Natural killer cell (primary cell): Measurements from ENCODE around the gene SLC15A3. TPM values are rescaled to one million over a fixed set of nuclear protein-coding genes. Genes with fewer than 3 reads are reported as not detected.

Experiments
- ATAC-seq, 3 donors: fragments of 150-1000 bp in 2 of 3; fragments of 200-7000 bp in 1 of 3; cut with Tn5 transposase; 1 replicate in 1 of 3; 2 replicates in 2 of 3; pipeline ENCODE4 v1.10.0; 2021; ENCODE audit warnings: mild to moderate bottlenecking in 2 of 3, moderate library complexity in 2 of 3
- DNase-seq, 2 donors: peaks; one replicate each; pipeline versions ENCODE4 v3.0.0 to v3.0.0-alpha.2; 2013 to 2021; ENCODE audit warnings: mixed read lengths in 1 of 2
- H3K27ac ChIP-seq: one replicate; pipeline ENCODE4 v1.5.1; 2013; ENCODE audit warnings: mild to moderate bottlenecking, low read length
- H3K27me3 ChIP-seq: one replicate; pipeline ENCODE4 v1.6.1; 2013; ENCODE audit warnings: low read length; ENCODE audit not compliant: control insufficient read depth, insufficient read depth
- H3K36me3 ChIP-seq: one replicate; pipeline ENCODE4 v1.6.1; 2013; ENCODE audit warnings: low read length; ENCODE audit not compliant: control insufficient read depth, insufficient read depth
- H3K4me1 ChIP-seq: one replicate; pipeline ENCODE4 v1.6.1; 2013; ENCODE audit warnings: low read length; ENCODE audit not compliant: control insufficient read depth, insufficient read depth
- H3K4me3 ChIP-seq: one replicate; pipeline ENCODE4 v1.5.1; 2013; ENCODE audit warnings: low read length
- H3K9me3 ChIP-seq: one replicate; pipeline ENCODE4 v1.6.1; 2013; ENCODE audit warnings: low read length; ENCODE audit not compliant: control insufficient read depth, insufficient read depth
- H3K27ac Mint-ChIP-seq, 2 donors: one replicate each; pipeline ENCODE4 v1.8.0; 2022; ENCODE audit warnings: mild to moderate bottlenecking in 2 of 2, mixed read lengths in 2 of 2, moderate library complexity in 1 of 2
- H3K27me3 Mint-ChIP-seq, 2 donors: one replicate each; pipeline ENCODE4 v1.8.0; 2022; ENCODE audit warnings: low read depth in 2 of 2, mixed read lengths in 2 of 2
- H3K36me3 Mint-ChIP-seq: one replicate; pipeline ENCODE4 v1.8.0; 2022; ENCODE audit warnings: mixed read lengths
- H3K4me1 Mint-ChIP-seq, 2 donors: one replicate each; pipeline ENCODE4 v1.8.0; 2022; ENCODE audit warnings: mixed read lengths in 2 of 2
- H3K4me3 Mint-ChIP-seq: one replicate; pipeline ENCODE4 v1.8.0; 2022; ENCODE audit warnings: mild to moderate bottlenecking, moderate library complexity, mixed read lengths
- H3K9me3 Mint-ChIP-seq, 2 donors: one replicate each; pipeline ENCODE4 v1.8.0; 2022; ENCODE audit warnings: mixed read lengths in 2 of 2
- WGBS: methylation state at CpG from one replicate; pipeline ENCODE4 v1.1.7; 2013; ENCODE audit warnings: missing lambda C conversion rate; ENCODE audit not compliant: insufficient coverage; 5-methylcytosine and 5-hydroxymethylcytosine counted together
- intact Hi-C: fragments of 100-400 bp; cut with micrococcal nuclease; formaldehyde crosslinking; loops from one replicate; pipeline ENCODE4 v1.14.2; 2022
- total RNA-seq, 4 donors: library from RNA; stranded (reverse); fragments of 120-200 nt in 1 of 4; gene quantifications; one replicate each; pipeline versions ENCODE4 v1.2.3 to v1.2.4, GENCODE V29; 2013 to 2022
- TF ChIP-seq, protein P1 (sequence below): fragments of 200-600 bp; IDR thresholded peaks from one replicate; pipeline ENCODE4 v1.8.0; 2022; ENCODE audit warnings: antibody characterized with exemption

Gene SLC15A3
- total RNA-seq, 3 donors from 2014 or later (not counting 1 experiment from before 2014, with no cell fraction given): 11.6 to 26.5 (median 20.1) TPM

DNA sequence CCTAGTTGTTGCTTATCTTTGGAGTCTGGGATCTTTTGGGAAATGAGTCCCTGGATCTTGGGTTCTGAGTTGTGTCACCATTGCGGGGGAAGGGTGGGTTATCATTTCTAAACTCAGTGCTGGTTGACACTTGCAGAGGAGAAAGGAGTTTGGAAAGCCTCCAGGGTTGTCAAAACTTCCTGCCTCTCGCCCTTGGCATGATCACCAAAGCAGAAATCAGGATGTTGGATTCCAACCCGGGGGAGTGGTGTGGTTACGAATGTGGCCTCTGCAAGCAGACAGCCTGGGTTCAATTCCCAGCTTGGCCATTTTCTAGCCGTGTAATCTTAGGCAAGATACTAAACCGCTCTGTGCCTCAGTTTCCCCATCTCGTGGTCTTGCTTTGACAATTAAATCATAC is 43.8 kb upstream of the SLC15A3 start:
- H3K9me3 Mint-ChIP-seq: no peaks in the 10 kb centered on the region
- peaks cover 23% of the 10 kb centered on the region for H3K4me1 ChIP-seq
- no peak overlapping the region for H3K4me3 Mint-ChIP-seq
- H3K27me3 Mint-ChIP-seq: no peaks in the 10 kb centered on the region
- no peak overlapping the region for H3K4me3 ChIP-seq
- TF ChIP-seq, protein P1, sequence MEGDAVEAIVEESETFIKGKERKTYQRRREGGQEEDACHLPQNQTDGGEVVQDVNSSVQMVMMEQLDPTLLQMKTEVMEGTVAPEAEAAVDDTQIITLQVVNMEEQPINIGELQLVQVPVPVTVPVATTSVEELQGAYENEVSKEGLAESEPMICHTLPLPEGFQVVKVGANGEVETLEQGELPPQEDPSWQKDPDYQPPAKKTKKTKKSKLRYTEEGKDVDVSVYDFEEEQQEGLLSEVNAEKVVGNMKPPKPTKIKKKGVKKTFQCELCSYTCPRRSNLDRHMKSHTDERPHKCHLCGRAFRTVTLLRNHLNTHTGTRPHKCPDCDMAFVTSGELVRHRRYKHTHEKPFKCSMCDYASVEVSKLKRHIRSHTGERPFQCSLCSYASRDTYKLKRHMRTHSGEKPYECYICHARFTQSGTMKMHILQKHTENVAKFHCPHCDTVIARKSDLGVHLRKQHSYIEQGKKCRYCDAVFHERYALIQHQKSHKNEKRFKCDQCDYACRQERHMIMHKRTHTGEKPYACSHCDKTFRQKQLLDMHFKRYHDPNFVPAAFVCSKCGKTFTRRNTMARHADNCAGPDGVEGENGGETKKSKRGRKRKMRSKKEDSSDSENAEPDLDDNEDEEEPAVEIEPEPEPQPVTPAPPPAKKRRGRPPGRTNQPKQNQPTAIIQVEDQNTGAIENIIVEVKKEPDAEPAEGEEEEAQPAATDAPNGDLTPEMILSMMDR: no peak
- WGBS: 63% methylated on average over 7 of the region's 7 CpGs
- no peaks in the 10 kb centered on the region for H3K36me3 ChIP-seq
- H3K36me3 Mint-ChIP-seq: no peaks in the 10 kb centered on the region
- peak overlapping the region in 1 of 2 donors; percentile 84 for H3K27ac Mint-ChIP-seq
- H3K9me3 ChIP-seq: no peaks in the 10 kb centered on the region
- intact Hi-C loops: no loop called here
- H3K27ac ChIP-seq: peak overlapping the region; percentile 42
- ATAC-seq: no peak
- H3K27me3 ChIP-seq: no peaks in the 10 kb centered on the region
- no peak for DNase-seq
- peaks cover 14 to 29% of the 10 kb centered on the region in 2 donors for H3K4me1 Mint-ChIP-seq

DNA sequence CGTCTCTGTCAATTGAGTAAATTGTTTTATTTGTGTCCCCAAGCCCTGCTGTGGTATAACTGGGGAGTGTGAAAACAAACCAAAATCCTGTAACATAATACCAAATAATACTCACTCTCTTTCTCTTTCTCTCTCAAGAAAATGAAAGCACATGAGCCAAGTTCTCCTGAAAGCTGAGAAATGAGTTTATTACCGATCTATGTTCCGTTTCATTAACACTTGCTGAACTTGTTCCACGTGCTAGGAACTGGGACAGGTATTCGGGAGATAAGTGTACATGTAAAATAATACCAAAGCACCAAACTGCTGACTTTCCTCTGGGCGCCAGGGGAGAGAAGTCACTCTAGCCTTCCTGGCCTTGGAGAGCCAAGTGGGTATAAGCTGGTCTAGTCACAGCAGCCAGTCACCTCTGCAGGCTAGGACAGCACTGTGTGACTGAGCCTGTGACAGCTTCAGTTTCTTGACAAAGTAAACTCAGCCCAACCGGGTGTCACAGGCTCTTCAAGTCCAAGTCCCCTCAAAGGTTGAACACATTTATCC is 42.6 kb upstream of the SLC15A3 start:
- peaks cover 23% of the 10 kb centered on the region for H3K4me1 ChIP-seq
- H3K4me3 Mint-ChIP-seq: peak overlapping the region; percentile 79
- H3K9me3 Mint-ChIP-seq: no peaks in the 10 kb centered on the region
- TF ChIP-seq, protein P1: no peak
- peaks cover 14 to 29% of the 10 kb centered on the region in 2 donors for H3K4me1 Mint-ChIP-seq
- no peaks in the 10 kb centered on the region for H3K9me3 ChIP-seq
- peak overlapping the region; percentile 42 for H3K27ac ChIP-seq
- H3K4me3 ChIP-seq: no peak overlapping the region
- ATAC-seq (peak; percentile 54 to 85 (median 75)), DNase-seq (peak in 1 of 2 donors; percentile 47)
- H3K36me3 ChIP-seq: no peaks in the 10 kb centered on the region
- no peaks in the 10 kb centered on the region for H3K36me3 Mint-ChIP-seq
- H3K27ac Mint-ChIP-seq: peak overlapping the region; percentile 59 to 84
- H3K27me3 Mint-ChIP-seq: no peaks in the 10 kb centered on the region
- WGBS: 77% methylated on average over 6 of the region's 7 CpGs
- no peaks in the 10 kb centered on the region for H3K27me3 ChIP-seq
- intact Hi-C loops: no loop called here

DNA sequence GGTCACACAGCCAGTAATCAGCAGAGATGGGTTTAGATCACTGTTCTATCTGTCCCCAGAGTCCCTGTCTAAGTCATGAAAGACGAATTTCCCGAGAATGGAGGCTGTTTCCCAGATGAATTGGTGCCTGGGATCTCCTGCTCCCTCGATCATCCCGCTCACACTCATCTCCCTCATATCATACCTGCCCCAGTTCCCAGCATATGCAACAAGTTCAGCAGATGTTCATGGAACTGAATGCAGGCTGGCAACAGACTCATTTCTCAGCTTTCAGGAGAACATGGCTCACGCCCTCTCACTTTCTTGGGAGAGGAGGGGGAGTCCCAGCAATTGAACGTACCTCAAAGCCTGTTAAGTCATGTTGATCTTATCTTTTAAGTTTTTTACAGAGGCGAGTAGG is 41.6 kb upstream of the SLC15A3 start:
- no peaks in the 10 kb centered on the region for H3K27me3 Mint-ChIP-seq
- H3K4me1 Mint-ChIP-seq: peaks cover 14 to 29% of the 10 kb centered on the region in 2 donors
- intact Hi-C loops: no loop called here
- no peak for DNase-seq
- Histone ChIP-seq H3K36me3 (no peaks in the 10 kb centered on the region), H3K27me3 (no peaks in the 10 kb centered on the region), H3K4me1 (peaks cover 26% of the 10 kb centered on the region), H3K27ac (no peak overlapping the region), H3K4me3 (no peak overlapping the region), H3K9me3 (no peaks in the 10 kb centered on the region)
- WGBS: 78% methylated on average over 7 of the region's 7 CpGs
- peak overlapping the region in 1 of 2 donors; percentile 84 for H3K27ac Mint-ChIP-seq
- H3K9me3 Mint-ChIP-seq: no peaks in the 10 kb centered on the region
- no peak for ATAC-seq
- H3K4me3 Mint-ChIP-seq: peak overlapping the region; percentile 40
- TF ChIP-seq, protein P1: no peak
- H3K36me3 Mint-ChIP-seq: no peaks in the 10 kb centered on the region
